DMS53 treated with DMSO at 0.1 percent for 48 hours (cell line): ENCODE results near the gene RNH1.
"Not testable (repeated sequence)": the region's sequence is repeated elsewhere in the genome, so short reads cannot be mapped to it uniquely, and the experiment has no call there.

Source experiments
- DNase-seq: peaks from one replicate; lab custom pipeline; 2025; ENCODE audit not compliant: unreplicated experiment; lab: John Stamatoyannopoulos, UW

The RNH1 gene

GRCh38 chr11:477052-477715 lies 29.9 kb downstream of the RNH1 start:
- no peak for DNase-seq

- no peak for DNase-seq
Measured at GRCh38 chr11:476416-476815, 30.6 kb downstream of the RNH1 start.

- no peak for DNase-seq
Measured at GRCh38 chr11:475941-476340, 31.1 kb downstream of the RNH1 start.

- DNase-seq, result no peak
Measured at GRCh38 chr11:474914-475506, 32.0 kb downstream of the RNH1 start.

GRCh38 chr11:473962-474785 lies 32.9 kb downstream of the RNH1 start:
- no peak for DNase-seq

GRCh38 chr11:473415-473814 lies 33.6 kb downstream of the RNH1 start:
- no peak for DNase-seq

GRCh38 chr11:472816-473215 lies 34.2 kb downstream of the RNH1 start:
- no peak for DNase-seq

- no peak for DNase-seq
Measured at GRCh38 chr11:472272-472671, 34.8 kb downstream of the RNH1 start.

GRCh38 chr11:471468-472145 lies 35.4 kb downstream of the RNH1 start:
- DNase-seq, result no peak

- peak; percentile 61 for DNase-seq
Measured at GRCh38 chr11:469684-470560, 37.1 kb downstream of the RNH1 start.

GRCh38 chr11:469026-469683 lies 37.9 kb downstream of the RNH1 start:
- not testable (repeated sequence) for DNase-seq

- DNase-seq, result no peak
Measured at GRCh38 chr11:468493-468892, 38.5 kb downstream of the RNH1 start.

- DNase-seq, result no peak
Measured at GRCh38 chr11:468036-468435, 39.0 kb downstream of the RNH1 start.

GRCh38 chr11:465896-466530 lies 41.0 kb downstream of the RNH1 start:
- DNase-seq, result no peak

GRCh38 chr11:464316-464715 lies 42.7 kb downstream of the RNH1 start:
- DNase-seq, result no peak

- no peak for DNase-seq
Measured at GRCh38 chr11:462107-462890, 44.7 kb downstream of the RNH1 start.

GRCh38 chr11:461626-462025 lies 45.4 kb downstream of the RNH1 start:
- DNase-seq, result no peak

GRCh38 chr11:460331-461199 lies 46.5 kb downstream of the RNH1 start:
- no peak for DNase-seq
